ENCODE results near the gene CCDC78.

The CCDC78 gene

GRCh38 chr16:709566-710499, 16.4 kb downstream of the CCDC78 start:
- DNase-seq: no peak

- DNase-seq: no peak
Measured at GRCh38 chr16:708959-709358, 17.3 kb downstream of the CCDC78 start.

- DNase-seq: no peak
Measured at GRCh38 chr16:708019-708418, 18.2 kb downstream of the CCDC78 start.

- DNase-seq: no peak
Measured at GRCh38 chr16:707062-707538, 19.1 kb downstream of the CCDC78 start.

- DNase-seq: no peak
Measured at GRCh38 chr16:706189-707061, 19.8 kb downstream of the CCDC78 start.

- no peak for DNase-seq
Measured at GRCh38 chr16:705431-706188, 20.6 kb downstream of the CCDC78 start, which contains the start of gene FBXL16. Gene FBXL16, minus strand, starts transcription at chr16:705801. Its CDS starts 8,396 bp downstream, at chr16:697405.

GRCh38 chr16:704552-705380, 21.5 kb downstream of the CCDC78 start:
- DNase-seq: no peak

GRCh38 chr16:704047-704446, 22.2 kb downstream of the CCDC78 start:
- no peak for DNase-seq

GRCh38 chr16:703406-703805, 22.8 kb downstream of the CCDC78 start:
- DNase-seq: no peak

GRCh38 chr16:702341-702740, 23.9 kb downstream of the CCDC78 start:
- DNase-seq: no peak

- peak; percentile 61 for DNase-seq
Measured at GRCh38 chr16:700684-701584, 25.3 kb downstream of the CCDC78 start.

- DNase-seq: no peak
Measured at GRCh38 chr16:698911-699671, 27.2 kb downstream of the CCDC78 start.

- DNase-seq: peak; percentile 78
Measured at GRCh38 chr16:695355-696089, 30.7 kb downstream of the CCDC78 start.

- DNase-seq: no peak
Measured at GRCh38 chr16:694863-695354, 31.3 kb downstream of the CCDC78 start.

- DNase-seq: no peak
Measured at GRCh38 chr16:694187-694862, 31.9 kb downstream of the CCDC78 start.

GRCh38 chr16:693766-694165, 32.5 kb downstream of the CCDC78 start:
- no peak for DNase-seq

- DNase-seq: no peak
Measured at GRCh38 chr16:693364-693763, 32.9 kb downstream of the CCDC78 start.
